GM13976 (cell line): Measurements from ENCODE around the gene TGFB1I1.
"Not testable (repeated sequence)": the region's sequence is repeated elsewhere in the genome, so short reads cannot be mapped to it uniquely, and the experiment has no call there.

Experiments used
- DNase-seq: peaks from one replicate; pipeline ENCODE4 v3.0.0; 2012; ENCODE audit warnings: low spot score
- CTCF ChIP-seq: IDR thresholded peaks from 2 replicates; pipeline ENCODE4 v1.5.1; 2012; ENCODE audit warnings: borderline replicate concordance, mild to moderate bottlenecking; ENCODE audit not compliant: insufficient read depth; ENCODE audit errors: extremely low read depth, missing control alignments, control extremely low read depth
- in situ Hi-C: fragments of 300-500 bp; cut with MboI; formaldehyde crosslinking; loops from one replicate; pipeline ENCODE4 v1.12.0; 2022; ENCODE audit warnings: low sequenced_read_pairs, mixed read lengths, inconsistent platforms; ENCODE audit not compliant: unreplicated experiment

Gene TGFB1I1

GRCh38 chr16:31519759-31520431 lies 47.9 kb downstream of the TGFB1I1 start:
- in situ Hi-C loops, result loop anchor here (25.0 kb wide), 1 partner anchor 192 kb away; a partner anchor contains a TSS
- DNase-seq, result no peak
- TF ChIP-seq CTCF, result no peak

GRCh38 chr16:31521368-31521767 lies 49.4 kb downstream of the TGFB1I1 start:
- DNase-seq, result no peak
- TF ChIP-seq CTCF, result no peak
- in situ Hi-C loops, result loop anchor here (25.0 kb wide), 1 partner anchor 191 kb away; a partner anchor contains a TSS

GRCh38 chr16:31522071-31522470 lies 50.1 kb downstream of the TGFB1I1 start:
- no peak for DNase-seq
- TF ChIP-seq CTCF, result no peak
- in situ Hi-C loops, result loop anchor here (25.0 kb wide), 1 partner anchor 190 kb away; a partner anchor contains a TSS

GRCh38 chr16:31523768-31524167 lies 51.8 kb downstream of the TGFB1I1 start:
- DNase-seq, result not testable (repeated sequence)
- in situ Hi-C loops, result loop anchor here (25.0 kb wide), 1 partner anchor 189 kb away; a partner anchor contains a TSS

GRCh38 chr16:31525113-31525512 lies 53.2 kb downstream of the TGFB1I1 start:
- TF ChIP-seq CTCF, result no peak
- no peak for DNase-seq
- in situ Hi-C loops, result no loop called here
